ENCODE measurements around the gene CHRNB2.
A peak's percentile ranks its signal among the peaks of the same experiment; 100 is the strongest.
"Not testable (repeated sequence)": the region's sequence is repeated elsewhere in the genome, so short reads cannot be mapped to it uniquely, and the experiment has no call there.

CHRNB2 gene, protein sequence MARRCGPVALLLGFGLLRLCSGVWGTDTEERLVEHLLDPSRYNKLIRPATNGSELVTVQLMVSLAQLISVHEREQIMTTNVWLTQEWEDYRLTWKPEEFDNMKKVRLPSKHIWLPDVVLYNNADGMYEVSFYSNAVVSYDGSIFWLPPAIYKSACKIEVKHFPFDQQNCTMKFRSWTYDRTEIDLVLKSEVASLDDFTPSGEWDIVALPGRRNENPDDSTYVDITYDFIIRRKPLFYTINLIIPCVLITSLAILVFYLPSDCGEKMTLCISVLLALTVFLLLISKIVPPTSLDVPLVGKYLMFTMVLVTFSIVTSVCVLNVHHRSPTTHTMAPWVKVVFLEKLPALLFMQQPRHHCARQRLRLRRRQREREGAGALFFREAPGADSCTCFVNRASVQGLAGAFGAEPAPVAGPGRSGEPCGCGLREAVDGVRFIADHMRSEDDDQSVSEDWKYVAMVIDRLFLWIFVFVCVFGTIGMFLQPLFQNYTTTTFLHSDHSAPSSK

DNA sequence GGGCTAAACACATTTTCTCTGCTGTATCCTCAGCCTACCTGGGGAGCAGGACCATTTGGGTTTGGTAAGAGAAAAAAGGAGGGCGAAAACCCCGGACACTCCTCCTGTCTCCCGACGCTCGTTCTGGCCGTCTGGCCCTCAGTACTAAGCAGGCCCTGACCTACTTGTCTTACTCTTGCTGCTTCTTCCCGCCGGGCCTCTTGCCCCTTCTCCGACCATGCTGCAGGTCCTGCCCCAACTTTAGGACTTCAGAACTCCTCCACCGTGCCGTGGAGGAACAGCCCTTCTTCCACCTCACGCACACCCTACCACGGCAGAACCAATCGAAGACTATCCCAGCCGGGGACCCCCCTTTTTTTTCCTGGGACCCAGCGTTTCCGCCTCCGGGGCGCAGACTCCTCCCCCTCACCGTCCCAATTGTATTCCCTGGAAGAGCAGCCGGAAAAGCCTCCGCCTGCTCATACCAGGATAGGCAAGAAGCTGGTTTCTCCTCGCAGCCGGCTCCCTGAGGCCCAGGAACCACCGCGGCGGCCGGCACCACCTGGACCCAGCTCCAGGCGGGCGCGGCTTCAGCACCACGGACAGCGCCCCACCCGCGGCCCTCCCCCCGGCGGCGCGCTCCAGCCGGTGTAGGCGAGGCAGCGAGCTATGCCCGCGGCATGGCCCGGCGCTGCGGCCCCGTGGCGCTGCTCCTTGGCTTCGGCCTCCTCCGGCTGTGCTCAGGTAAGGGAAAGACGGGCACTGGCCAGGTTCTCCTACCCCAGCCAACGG lies at the start of gene CHRNB2:
TSS of gene CHRNB2 (plus strand) at position 393 of the 771 bp plus-strand sequence. CDS start at position 660, 267 bp downstream.
- DNase-seq, result peak; percentile 75

DNA sequence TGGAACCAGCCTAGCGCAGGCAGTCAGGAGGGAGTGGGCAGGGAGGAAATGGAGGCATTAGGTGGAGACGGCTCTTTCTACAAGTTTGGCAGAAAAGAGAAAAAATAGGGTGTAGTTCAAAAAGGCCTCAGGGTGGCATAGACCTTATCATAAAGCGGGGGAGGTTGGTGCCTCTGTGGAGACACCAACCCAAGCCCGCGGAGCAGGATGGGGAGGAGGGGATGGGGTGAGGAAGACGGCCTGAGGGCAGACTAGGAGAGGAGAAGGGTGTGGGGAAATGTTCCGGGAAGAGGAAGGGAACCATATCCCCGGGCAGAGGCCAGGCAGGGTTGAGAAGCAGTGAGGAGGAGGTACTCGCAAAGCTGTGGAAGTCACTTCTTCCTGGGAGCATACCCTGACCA lies 48.0 kb upstream of the CHRNB2 start:
- DNase-seq, result no peak

DNA sequence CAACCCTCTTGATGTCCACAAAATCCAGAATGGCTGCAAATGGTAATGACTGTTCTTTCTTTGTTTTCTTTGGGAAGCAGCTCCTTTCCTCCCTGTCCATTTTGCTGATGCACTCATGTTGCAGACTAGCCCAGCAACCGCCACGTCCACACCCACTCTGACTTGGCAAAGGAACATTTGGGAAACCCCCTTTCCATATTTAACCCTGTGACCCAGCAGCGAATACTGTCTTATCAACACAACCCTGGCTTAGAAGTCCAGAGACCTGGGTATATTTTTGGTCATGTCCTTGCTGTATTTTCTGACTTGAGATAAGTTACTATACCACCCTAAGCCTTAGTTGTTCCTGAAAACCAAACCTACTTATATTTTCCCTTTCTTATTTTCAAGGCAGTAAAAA lies 47.2 kb upstream of the CHRNB2 start:
- no peak for DNase-seq

DNA sequence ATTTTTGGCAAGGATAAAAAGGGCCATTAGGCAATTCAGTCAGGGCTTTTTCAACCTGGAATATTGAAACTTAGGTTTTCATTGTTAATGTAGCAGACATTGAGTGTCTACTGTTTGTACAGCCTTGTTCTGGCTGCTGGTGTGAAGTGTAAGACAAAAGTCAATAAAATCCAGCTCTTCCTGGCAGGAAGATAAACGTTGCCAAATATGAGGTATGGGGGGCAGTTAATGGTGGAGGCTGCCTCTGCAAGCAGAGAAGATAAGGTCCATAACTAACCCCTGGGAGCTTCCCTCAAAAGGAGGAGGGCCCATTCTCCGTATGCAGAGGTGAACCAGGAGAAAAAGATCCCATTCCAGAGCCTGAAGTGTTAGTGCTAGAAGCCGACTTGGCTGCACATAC lies 45.9 kb upstream of the CHRNB2 start:
- DNase-seq, result no peak

DNA sequence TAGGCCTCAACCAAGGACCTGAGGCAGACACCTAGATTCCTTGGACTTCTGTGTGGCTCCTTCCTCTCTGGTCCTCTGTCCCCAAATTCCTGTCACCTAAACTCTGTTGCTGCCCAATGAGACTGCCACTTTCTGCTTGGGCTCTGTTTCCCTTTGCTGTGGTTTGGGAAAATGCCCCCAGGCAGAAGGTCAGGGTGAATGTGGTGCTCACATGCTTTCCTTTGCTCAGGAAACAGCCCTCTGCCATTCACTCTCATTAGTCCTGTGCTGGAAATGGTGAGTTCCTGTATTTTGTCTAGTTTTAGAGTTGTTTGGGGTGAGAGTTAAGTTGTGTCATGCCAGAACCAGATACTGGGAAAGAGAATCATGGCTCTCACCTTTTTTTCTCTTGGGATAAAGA lies 42.7 kb upstream of the CHRNB2 start:
- no peak for DNase-seq

DNA sequence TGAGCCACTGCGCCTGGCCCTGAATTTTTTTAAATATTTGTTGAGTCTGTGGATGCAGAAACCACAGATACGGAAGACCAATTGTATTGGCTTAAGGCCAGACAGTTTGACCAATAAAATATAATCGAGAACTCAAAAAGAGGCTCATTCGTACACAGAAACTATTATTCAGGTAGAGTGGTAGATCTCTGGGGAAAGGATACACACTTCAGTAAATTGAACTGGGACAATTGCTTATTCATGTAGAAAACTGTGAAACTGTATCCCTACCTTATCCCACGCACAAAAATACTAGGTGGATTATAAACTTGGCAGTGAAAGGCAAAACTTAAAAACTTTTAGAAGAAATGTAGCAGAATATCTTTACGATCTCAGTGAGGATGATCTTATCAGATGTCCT lies 40.4 kb upstream of the CHRNB2 start:
- DNase-seq, result no peak

DNA sequence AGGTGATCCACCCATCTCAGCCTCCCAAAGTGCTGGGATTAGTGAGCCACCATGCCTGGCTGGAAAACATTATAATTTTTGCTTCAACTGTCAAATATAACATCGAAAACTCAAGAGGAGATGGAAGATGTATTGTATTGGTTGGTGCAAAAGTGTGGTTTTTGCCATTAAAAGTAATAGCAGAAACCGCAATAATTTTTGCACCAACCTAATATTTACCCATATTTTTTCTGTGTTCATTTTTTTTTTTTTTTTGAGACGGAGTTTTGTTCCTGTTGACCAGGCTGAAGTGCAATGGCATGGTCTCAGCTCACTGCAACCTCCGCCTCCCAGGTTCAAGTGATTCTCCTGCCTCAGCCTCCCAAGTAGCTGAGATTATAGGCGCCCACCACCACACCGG lies 38.3 kb upstream of the CHRNB2 start:
- DNase-seq, result no peak

DNA sequence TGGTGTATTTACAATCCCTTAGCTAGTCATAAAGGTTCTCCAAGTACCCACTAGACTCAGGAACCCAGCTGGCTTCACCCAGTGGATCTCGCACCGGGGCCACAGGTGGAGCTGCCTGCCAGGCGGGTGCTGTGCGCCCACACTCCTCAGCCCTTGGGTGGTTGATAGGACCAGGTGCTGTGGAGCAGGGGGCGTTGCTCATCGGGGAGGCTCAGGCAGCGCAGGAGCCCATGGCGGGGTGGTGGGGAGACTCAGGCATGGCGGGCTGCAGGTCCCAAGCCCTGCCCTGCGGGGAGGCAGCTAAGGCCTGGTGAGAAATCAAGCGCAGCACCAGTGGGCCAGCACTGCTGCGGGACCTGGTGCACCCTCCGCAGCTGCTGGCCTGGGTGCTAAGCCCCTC lies 35.6 kb upstream of the CHRNB2 start:
- DNase-seq, result not testable (repeated sequence)

DNA sequence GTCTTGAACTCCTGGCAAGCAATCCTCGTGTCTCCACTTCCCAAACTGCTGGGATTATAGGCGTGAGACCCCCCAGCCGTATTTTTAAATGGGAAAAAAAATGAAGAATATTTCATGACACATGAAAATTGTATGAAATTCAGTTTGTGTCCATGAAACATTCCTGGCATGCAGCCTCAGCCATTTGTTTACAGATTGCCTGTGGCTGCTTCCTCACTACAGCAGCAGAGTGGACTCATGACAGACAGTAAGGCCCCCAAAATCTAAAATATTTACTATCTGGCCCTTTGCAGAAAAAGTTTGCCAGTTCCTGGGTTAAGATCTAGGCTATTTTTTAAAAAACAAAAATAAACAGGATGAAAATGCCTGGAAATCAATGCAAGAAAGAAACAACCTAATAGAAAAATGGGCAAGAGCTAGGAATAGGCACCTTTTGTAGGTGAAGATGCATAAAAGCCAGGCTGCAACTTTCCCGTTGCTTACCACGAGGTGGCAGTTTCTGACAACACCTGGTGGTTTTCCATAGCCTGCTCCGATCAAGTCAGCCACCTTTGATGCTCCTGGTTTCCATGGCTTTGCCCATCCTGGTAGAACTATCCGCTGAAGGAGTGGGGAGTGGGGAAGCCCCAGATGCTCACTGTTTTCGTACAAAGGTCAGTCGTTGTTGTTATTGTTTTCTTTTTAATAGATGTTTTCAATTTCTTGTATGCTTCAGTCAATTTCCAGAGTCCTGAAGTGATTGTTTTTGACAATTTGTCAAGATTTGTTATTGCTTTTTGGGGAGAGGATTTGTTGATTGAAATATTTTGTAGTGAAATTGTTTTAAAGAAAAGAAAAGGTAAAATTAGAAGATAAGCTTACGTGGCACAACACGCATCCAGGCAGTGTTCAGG lies 33.4 kb upstream of the CHRNB2 start:
- DNase-seq, result peak; percentile 56

DNA sequence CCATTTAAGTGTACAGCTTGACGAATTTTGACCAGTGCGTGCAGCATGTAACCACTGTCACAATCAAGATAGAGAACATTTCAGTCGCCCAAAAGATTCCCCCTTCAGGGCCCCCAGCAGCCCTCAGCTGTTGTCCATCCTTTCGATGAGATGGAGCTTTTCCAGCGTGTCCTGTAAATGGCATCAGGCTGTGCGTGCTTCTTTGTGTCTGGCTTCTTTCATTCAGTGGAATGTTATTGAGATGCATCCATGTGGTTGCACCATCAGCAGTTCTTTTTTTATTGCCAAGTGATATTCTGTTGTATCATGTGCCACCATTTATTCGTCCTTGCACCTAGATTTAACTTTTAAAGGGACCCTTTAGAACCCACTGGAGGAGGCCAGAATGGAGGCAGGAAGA lies 31.0 kb upstream of the CHRNB2 start:
- DNase-seq, result no peak

DNA sequence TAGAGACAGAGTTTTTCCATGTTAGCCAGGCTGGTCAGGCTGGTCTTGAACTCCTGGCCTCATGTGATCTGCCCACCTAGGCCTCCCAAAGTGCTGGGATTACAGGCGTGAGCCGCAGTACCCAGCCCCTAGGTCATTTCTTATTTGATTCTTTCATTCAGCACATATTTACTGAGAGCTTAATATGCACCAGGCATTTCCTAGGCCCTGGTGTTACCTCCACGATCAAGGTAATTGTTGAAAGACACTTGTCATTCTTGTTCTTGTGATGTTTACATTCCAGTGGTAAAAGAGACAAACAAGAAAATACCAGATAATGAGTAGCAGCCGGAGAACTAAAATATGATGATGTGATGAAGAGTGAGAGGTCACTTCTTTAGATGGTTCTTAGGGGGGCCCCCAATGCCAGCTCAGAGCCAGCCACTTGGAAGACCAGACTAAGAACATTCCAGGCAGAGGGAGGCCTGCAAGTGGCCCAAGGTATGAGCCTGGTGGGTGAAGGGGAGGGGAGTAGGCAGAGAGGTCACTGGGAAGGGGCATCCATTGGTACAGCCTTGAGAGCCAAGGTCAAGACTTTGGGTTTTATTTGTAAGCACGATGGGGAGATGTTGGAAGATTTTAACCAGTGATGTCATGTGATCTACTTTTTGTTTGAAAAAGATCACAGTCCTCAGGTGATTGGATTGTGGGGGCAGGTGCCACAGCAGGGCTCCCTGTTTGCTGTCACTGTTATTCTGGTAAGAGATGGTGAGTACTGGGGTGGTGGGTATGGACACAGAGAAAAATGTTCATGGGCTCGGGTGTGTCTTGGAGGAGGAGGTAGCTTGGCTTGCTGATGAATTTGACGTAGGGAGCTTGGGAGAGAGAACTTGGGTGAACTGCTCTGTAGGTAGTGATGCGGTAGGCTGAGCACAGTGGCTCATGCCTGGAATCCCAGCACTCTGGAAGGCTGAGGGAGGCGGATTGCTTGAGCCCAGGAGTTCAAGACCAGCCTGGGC lies 27.8 kb upstream of the CHRNB2 start:
- no peak for DNase-seq

DNA sequence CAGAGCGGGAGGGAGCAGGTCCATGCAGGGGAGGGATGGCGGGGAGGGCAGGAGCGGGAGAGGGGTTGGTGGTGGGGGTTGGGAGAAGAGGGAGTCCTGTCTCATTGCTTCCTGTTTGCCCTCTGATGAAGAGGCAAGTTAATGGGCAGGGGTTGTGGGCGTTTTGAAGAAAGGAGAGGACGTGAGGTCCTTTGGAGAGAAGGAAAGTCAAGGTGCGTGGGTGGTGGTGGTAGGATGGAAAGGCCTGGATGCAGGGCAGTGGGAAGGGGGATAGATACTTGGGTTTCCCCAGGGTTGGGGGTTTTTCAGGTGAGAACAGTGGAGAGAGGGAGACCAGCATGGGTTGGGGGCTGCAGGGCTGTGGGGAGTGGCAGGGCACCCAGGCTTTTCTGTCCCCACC lies 26.3 kb upstream of the CHRNB2 start:
- no peak for DNase-seq

DNA sequence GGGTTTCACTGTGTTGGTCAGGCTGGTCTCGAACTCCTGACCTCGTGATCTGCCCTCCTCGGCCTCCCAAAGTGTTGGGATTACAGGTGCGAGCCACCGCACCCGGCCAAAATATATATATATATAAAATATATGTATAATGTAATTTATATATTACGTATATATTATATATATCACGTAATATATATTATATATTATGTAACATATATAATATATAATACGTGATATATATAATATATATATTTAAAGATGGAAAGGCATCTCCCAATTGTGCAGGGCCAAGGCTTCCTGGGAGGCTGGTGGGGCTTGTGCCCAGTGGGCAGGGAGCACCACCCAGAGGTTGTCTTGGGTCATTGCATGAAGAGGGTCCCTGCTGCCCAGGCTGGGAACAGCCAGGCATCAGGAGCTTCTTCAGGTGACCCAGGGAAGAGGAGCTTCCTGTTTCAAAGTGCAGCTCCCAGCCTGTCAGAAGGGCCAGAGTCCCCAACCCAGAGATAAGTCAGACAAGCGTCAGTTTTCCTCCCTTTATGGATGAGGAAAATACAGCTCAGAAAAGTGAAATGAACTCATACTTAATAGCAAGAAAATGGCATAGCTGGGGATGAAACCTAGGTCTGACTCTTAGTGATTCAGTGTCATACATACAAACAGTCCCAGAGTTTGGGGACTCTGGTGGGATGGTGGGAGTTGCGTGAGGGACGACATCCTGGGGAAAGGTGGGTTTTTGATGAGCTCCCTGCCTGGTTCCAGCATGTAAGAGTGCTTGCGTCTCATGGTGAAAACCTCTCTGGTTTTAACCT lies 21.1 kb upstream of the CHRNB2 start:
- peak; percentile 60 for DNase-seq

DNA sequence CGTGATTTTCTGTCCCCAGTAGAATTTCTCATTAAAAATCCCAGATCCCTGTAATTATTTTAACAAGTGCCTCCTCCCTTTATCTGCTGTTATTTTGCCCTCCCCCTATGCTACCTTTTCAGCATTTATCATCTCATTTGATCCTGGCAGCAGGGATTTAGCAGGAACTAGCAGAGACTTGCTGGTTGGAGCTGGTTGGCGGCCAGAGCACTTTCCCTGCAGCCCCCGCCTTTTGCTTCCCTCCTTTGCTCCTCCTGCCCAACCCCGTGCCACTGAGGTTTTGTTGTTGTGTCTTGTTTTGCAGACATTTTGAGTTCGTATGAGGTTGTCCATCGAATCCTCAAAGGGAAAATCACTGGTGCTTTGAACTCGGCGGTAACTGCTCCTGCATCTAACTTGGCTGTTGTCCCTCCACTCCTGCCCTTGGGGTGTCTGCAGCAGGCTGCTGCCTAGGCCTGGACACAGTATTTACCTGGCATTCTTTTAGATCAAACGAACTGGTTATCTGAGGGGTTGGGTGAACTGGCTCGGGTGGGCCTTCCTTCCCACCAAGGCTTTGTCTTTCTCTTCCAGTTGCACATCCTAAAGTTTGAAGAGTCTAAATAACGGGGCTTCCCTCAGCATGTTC lies 20.4 kb upstream of the CHRNB2 start:
- DNase-seq, result no peak

DNA sequence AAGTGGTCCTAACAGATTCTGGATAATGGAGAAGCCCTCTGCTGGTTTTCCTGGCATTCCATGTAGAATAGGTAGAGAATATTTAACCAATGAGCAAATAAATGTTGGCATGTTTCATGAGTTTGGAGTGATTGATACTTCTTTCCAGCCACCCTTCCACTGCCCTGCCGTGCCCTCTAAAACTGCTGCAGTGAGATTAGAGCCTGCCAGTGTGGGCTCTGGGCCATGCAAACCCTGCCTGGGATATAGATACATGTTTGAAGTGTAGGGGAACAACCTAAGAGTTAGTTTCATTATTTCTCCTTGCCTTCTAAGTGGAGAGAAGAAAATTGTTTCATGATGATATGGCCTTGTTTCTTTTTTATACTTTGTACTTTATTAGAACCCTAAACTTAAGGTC lies 19.6 kb upstream of the CHRNB2 start:
- no peak for DNase-seq

DNA sequence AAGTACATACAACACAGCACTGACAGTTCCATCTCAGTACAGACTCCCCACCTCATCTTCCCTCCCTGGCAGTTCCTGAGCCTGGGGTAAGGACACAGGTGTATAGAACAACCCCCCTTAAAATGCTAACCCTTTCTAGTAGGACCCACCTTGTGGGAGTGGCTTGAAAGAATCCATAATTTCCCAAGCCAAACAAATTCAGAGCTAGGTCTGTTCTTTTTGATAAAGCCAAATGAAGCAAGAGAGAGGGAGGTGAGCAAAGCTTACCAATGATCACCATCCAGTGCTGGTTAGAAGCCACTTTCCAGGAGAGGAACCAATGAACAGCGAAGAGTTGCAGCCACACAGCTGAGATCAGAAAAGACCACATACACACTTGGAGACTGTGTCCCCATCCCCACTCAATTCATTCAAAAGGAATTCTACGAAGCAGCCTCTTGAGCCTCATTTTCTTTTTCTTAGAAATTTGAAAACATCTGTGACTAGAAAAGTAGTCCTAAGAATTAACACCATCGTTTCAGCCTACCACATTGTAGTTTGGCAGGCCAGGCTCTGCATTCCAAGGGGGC lies 18.3 kb upstream of the CHRNB2 start:
- DNase-seq, result no peak

DNA sequence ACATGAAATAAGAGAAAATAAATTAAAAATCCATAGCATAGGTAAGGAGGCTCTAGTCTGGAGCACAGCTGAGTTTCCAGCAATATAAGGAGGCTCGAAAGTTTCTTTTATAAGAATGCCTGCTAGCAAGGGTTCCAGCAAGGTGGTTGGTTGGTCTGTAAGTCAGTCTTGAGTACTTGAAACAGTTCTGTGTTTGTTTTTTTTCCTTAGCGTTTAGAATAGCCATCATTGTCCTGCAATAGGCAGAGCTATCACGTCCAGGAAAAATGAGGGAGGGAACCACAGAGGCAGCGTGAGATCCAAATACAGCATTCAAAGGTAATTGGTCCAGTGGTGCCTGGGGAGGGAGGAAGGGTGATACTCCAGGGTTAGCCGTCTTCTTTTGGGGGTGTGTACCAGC lies 17.5 kb upstream of the CHRNB2 start:
- no peak for DNase-seq

DNA sequence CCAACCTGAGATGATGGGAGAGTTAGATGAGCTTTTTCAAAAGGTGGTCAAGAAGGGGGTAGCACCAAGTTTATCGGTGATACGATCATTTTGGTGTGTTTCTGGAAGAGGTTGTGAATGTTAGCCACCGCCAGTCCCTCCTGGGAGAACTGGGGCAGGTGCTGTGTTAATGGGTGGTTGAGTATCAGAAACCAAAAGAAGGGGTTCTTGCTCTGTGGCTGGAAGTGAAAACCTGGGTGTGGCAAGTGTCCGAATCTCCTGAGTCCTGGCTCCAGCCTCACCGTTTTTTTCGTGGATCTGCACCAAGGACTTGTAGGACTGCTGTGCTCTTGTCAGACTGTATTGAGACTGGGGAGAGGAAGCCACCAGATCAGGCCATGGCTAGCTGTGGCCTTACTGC lies 16.9 kb upstream of the CHRNB2 start:
- no peak for DNase-seq

DNA sequence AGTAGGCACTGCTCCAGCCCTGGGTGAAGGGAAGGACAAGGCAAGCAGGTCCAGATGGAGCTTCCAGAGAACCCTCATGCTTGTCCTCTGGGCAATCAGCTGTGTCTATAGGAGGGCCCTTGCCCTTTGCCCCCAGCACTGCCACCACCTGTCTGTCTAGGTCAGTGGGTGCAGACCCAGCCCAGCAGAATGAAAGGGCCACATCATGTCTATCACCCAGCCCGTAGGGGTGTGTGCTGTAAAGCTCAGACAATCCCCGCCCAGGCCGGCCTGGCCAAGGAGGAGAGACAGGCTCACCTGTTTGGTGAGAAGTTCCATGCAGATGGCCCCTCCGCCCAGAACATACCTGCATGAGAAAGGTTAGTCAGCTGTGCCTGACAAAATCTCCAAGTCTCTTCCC lies 16.1 kb upstream of the CHRNB2 start:
- no peak for DNase-seq

DNA sequence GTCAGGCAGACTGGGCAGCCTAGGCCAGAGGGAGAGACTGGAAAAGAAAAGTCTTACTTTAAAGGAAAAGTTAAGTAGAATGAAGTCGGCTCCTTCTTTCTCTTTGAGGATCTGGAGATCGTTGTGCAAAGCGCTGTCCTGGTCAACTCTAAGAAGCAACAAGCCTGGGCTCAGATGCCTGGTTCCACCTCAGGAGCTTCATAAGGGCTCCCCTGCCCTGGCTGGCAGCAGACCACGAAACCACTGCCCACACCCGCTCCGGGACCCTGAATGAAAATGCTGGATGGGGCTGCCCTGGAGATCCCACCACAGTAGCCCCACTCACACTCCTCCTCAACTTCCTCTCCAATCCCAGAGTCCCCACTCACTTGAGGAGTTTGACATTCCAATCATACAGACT lies 15.5 kb upstream of the CHRNB2 start:
- DNase-seq, result no peak

Data from COR-L47 (cell line).